ENCODE results near the gene SNCA.

SNCA gene

GRCh38 chr4:89813197-89813596, 23.8 kb downstream of the SNCA start:
- no peak for DNase-seq

GRCh38 chr4:89807441-89808140, 29.4 kb downstream of the SNCA start:
- no peak for DNase-seq

- no peak for DNase-seq
These were observed 31.7 kb downstream of the SNCA start for GRCh38 chr4:89805297-89805696.

GRCh38 chr4:89803915-89804314, 33.0 kb downstream of the SNCA start:
- no peak for DNase-seq

GRCh38 chr4:89803036-89803435, 33.9 kb downstream of the SNCA start:
- no peak for DNase-seq

- DNase-seq: no peak
These were observed 36.3 kb downstream of the SNCA start for GRCh38 chr4:89800527-89801103.

- no peak for DNase-seq
These were observed 36.9 kb downstream of the SNCA start for GRCh38 chr4:89800012-89800516.

- DNase-seq: no peak
These were observed 37.9 kb downstream of the SNCA start for GRCh38 chr4:89799071-89799470.

- DNase-seq: no peak
These were observed 39.8 kb downstream of the SNCA start for GRCh38 chr4:89797117-89797516.

- DNase-seq: no peak
These were observed 48.5 kb downstream of the SNCA start for GRCh38 chr4:89788206-89789072.

GRCh38 chr4:89784686-89785231, 52.2 kb downstream of the SNCA start:
- DNase-seq: no peak

GRCh38 chr4:89781321-89781720, 55.6 kb downstream of the SNCA start:
- no peak for DNase-seq

- DNase-seq: no peak
These were observed 63.2 kb downstream of the SNCA start for GRCh38 chr4:89773805-89774204.

GRCh38 chr4:89769856-89770255, 67.1 kb downstream of the SNCA start:
- DNase-seq: no peak

- DNase-seq: no peak
These were observed 69.0 kb downstream of the SNCA start for GRCh38 chr4:89767924-89768323.

GRCh38 chr4:89765966-89766365, 71.0 kb downstream of the SNCA start:
- no peak for DNase-seq

GRCh38 chr4:89765528-89765927, 71.4 kb downstream of the SNCA start:
- no peak for DNase-seq

GRCh38 chr4:89762311-89762710, 74.7 kb downstream of the SNCA start:
- DNase-seq: no peak

GRCh38 chr4:89759426-89759825, 77.5 kb downstream of the SNCA start:
- DNase-seq: no peak

GRCh38 chr4:89757154-89757719, 79.7 kb downstream of the SNCA start:
- DNase-seq: no peak

- DNase-seq: no peak
These were observed 81.7 kb downstream of the SNCA start for GRCh38 chr4:89755220-89755619.

GRCh38 chr4:89754531-89754930, 82.4 kb downstream of the SNCA start:
- DNase-seq: no peak

- DNase-seq: no peak
These were observed 83.3 kb downstream of the SNCA start for GRCh38 chr4:89753601-89754066.
